A673 (cell line): ENCODE measurements around the gene ROR1. TPM values are rescaled to one million over a fixed set of nuclear protein-coding genes. Genes with fewer than 3 reads are reported as not detected.
A peak's percentile ranks its signal among the peaks of the same experiment; 100 is the strongest.

Source experiments
- BruUV-seq: library from RNA; stranded (reverse); fragments of 400-500 nt; replicated peaks from 2 replicates; lab custom pipeline; 2021; lab: Mats Ljungman, UMichigan
- CTCF ChIA-PET: fragments of 300-600 bp; sonication (Branson Sonifier 250); formaldehyde crosslinking; loops from one replicate; lab custom pipeline; 2022; ENCODE audit warnings: antibody characterized with exemption; lab: Charles Lee
- POLR2A ChIA-PET: fragments of 300-600 bp; sonication (Branson Sonifier 250); formaldehyde crosslinking; loops from one replicate; lab custom pipeline; 2022; ENCODE audit warnings: antibody characterized with exemption; ENCODE audit not compliant: low non-redundant PET; lab: Charles Lee
- DNase-seq: peaks from one replicate; pipeline ENCODE4 v3.0.0-alpha.2; 2015; ENCODE audit warnings: low spot score
- H3K27ac ChIP-seq: fragments of 200-600 bp; sonication (generic); 2 replicates; pipeline ENCODE4 v1.5.1; 2016; ENCODE audit warnings: mixed run types, low read depth, mild to moderate bottlenecking, mixed read lengths, antibody characterized with exemption, low read length; ENCODE audit not compliant: poor library complexity, severe bottlenecking
- H3K27me3 ChIP-seq: fragments of 200-600 bp; sonication (generic); replicated peaks from 2 replicates; pipeline ENCODE4 v1.6.1; 2017; ENCODE audit warnings: mixed run types, low read depth, mild to moderate bottlenecking, mixed read lengths, antibody characterized with exemption, low read length; ENCODE audit not compliant: insufficient read depth, poor library complexity
- H3K36me3 ChIP-seq: fragments of 200-600 bp; sonication (generic); 2 replicates; pipeline ENCODE4 v1.6.1; 2016; ENCODE audit warnings: mixed run types, mild to moderate bottlenecking, mixed read lengths, antibody characterized with exemption, low read length; ENCODE audit not compliant: insufficient read depth, poor library complexity, severe bottlenecking
- H3K4me1 ChIP-seq: fragments of 200-600 bp; sonication (generic); 2 replicates; pipeline ENCODE4 v1.6.1; 2017; ENCODE audit warnings: mixed run types, mild to moderate bottlenecking, mixed read lengths, antibody characterized with exemption, low read length; ENCODE audit not compliant: insufficient read depth, poor library complexity, severe bottlenecking
- H3K4me3 ChIP-seq: fragments of 200-600 bp; sonication (generic); 2 replicates; pipeline ENCODE4 v1.5.1; 2016; ENCODE audit warnings: low read depth, mixed run types, mild to moderate bottlenecking, mixed read lengths, low read length; ENCODE audit not compliant: poor library complexity, severe bottlenecking
- H3K9me3 ChIP-seq: fragments of 200-600 bp; sonication (generic); 2 replicates; pipeline ENCODE4 v1.6.1; 2016; ENCODE audit warnings: mixed run types, low read depth, mild to moderate bottlenecking, mixed read lengths, antibody characterized with exemption, low read length; ENCODE audit not compliant: poor library complexity, severe bottlenecking
- CTCF ChIP-seq: fragments of 300-800, 200-600 bp; sonication (generic); conservative IDR thresholded peaks from 2 replicates; pipeline ENCODE4 v1.5.1; 2017; ENCODE audit warnings: low read depth, mild to moderate bottlenecking, antibody characterized with exemption, low read length, moderate library complexity, mixed read lengths
- EZH2 ChIP-seq: fragments of 200-600 bp; sonication (generic); IDR thresholded peaks from 2 replicates; pipeline ENCODE4 v1.6.1; 2017; ENCODE audit warnings: borderline replicate concordance, low read depth, mild to moderate bottlenecking, mixed read lengths, antibody characterized with exemption, low read length; ENCODE audit not compliant: poor library complexity, severe bottlenecking
- intact Hi-C: fragments of 100-400 bp; cut with micrococcal nuclease; formaldehyde crosslinking; loops from one replicate; pipeline ENCODE4 v1.10.0; 2022; ENCODE audit not compliant: unreplicated experiment
- total RNA-seq: library from RNA; stranded (reverse); gene quantifications from 2 replicates; pipeline ENCODE4 v1.2.3, GENCODE V29; 2021

ROR1 gene
- total RNA-seq, 1 experiment from 2014 or later: 7.4 TPM

DNA sequence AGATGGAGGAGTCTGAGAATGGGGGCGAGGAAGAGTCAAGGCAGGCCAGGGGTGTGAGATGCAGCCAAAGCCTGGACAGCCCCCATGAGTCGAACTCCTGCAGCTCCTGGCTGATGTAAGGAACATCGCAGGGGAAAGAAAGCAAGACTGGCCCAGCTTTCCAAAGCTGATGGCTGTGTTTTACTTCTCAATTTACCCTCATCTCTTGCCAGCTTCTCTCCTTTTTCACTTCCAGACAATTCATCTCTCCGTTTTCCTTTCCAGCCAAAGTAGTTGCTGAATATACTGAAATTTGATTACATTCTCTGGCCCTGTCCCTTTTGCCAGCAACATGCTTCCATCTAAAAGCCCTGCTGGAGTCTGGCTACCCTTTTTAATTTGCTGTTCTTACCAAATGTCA is 389.6 kb downstream of the ROR1 start:
- intact Hi-C loops: no loop called here
- no peaks in the 10 kb centered on the region for H3K9me3 ChIP-seq
- CTCF ChIA-PET: interaction anchor here (1.4 kb wide), 1 partner anchor 489 kb away, joined by 5 read pairs; no protein-coding TSS in a partner anchor
- no peak for DNase-seq
- no peaks in the 10 kb centered on the region for H3K27me3 ChIP-seq
- POLR2A ChIA-PET: no interaction called here
- TF ChIP-seq CTCF: no peak
- TF ChIP-seq EZH2: no peak
- no peaks in the 10 kb centered on the region for H3K36me3 ChIP-seq
- H3K4me1 ChIP-seq: no peaks in the 10 kb centered on the region
- no peak overlapping the region for H3K4me3 ChIP-seq
- no peak overlapping the region for H3K27ac ChIP-seq
- no TSS peak for BruUV-seq

- Histone ChIP-seq H3K9me3 (no peaks in the 10 kb centered on the region), H3K4me3 (no peak overlapping the region), H3K27me3 (no peaks in the 10 kb centered on the region), H3K4me1 (no peaks in the 10 kb centered on the region), H3K36me3 (no peaks in the 10 kb centered on the region), H3K27ac (no peak overlapping the region)
- CTCF ChIA-PET: interaction anchor here (0.6 to 1.4 kb wide), 2 partner anchors 27 to 490 kb away, joined by 4 to 5 read pairs; no protein-coding TSS in a partner anchor
- intact Hi-C loops: no loop called here
- POLR2A ChIA-PET: interaction anchor here (0.7 kb wide), 1 partner anchor 64 kb away, joined by 3 read pairs; no protein-coding TSS in a partner anchor
- DNase-seq: peak; percentile 49
- TF ChIP-seq CTCF (peak; percentile 60), EZH2 (no peak)
- no TSS peak for BruUV-seq
These were observed 390.2 kb downstream of the ROR1 start for GRCh38 chr1:64163970-64164369.

GRCh38 chr1:64166629-64167028 is 392.8 kb downstream of the ROR1 start:
- Histone ChIP-seq H3K36me3 (no peaks in the 10 kb centered on the region), H3K4me1 (peaks cover 5% of the 10 kb centered on the region), H3K27ac (no peak overlapping the region), H3K4me3 (no peak overlapping the region), H3K27me3 (no peaks in the 10 kb centered on the region), H3K9me3 (no peaks in the 10 kb centered on the region)
- DNase-seq: no peak
- CTCF ChIA-PET: no interaction called here
- POLR2A ChIA-PET: no interaction called here
- intact Hi-C loops: no loop called here
- no TSS peak for BruUV-seq
- TF ChIP-seq EZH2 (no peak), CTCF (no peak)
